ENCODE results near the gene RASGRP4.

RASGRP4 gene

GRCh38 chr19:38385804-38386257, 40.2 kb downstream of the RASGRP4 start:
- ChIA-PET CTCF (interaction anchor here (1.4 kb wide), 1 partner anchor 17 kb away, joined by 4 read pairs; the partner anchor contains the start of gene FAM98C), POLR2A (interaction anchor here (0.7 to 3.8 kb wide), 4 partner anchors 11 to 249 kb away, joined by 3 to 36 read pairs (median 3); partner anchors contain the start of gene PSMD8)
- peaks cover 35 to 53% of the 10 kb centered on the region in 2 experiments for H3K36me3 ChIP-seq (ENCODE audit: control insufficient read depth in 2 of 2, insufficient read depth in 1 of 2, low read length in 2 of 2)
- H3K27ac ChIP-seq (ENCODE audit: extremely low read depth, low read depth, low read length), result no peak overlapping the region
- H3K4me3 ChIP-seq (ENCODE audit: low read depth, low read length), result no peak overlapping the region
- H3K9me3 ChIP-seq (ENCODE audit: control insufficient read depth, insufficient read depth, low read depth, low read length), result no peaks in the 10 kb centered on the region
- TF ChIP-seq ZNF426 (tag by site-specific recombination; IDR thresholded peaks at IDR 0.05) (no peak), EGR2 (tag by site-specific recombination; IDR thresholded peaks at IDR 0.05; ENCODE audit: low read depth) (peak; percentile 87), ZBTB48 (tag by site-specific recombination; IDR thresholded peaks at IDR 0.05) (no peak), ZFHX2 (tag by site-specific recombination; conservative IDR thresholded peaks at IDR 0.05) (peak; percentile 89), IKZF3 (tag by site-specific recombination; IDR thresholded peaks at IDR 0.05) (no peak)
- peaks cover 19% of the 10 kb centered on the region for H3K4me1 ChIP-seq (ENCODE audit: control insufficient read depth, insufficient read depth, low read length)

DNA sequence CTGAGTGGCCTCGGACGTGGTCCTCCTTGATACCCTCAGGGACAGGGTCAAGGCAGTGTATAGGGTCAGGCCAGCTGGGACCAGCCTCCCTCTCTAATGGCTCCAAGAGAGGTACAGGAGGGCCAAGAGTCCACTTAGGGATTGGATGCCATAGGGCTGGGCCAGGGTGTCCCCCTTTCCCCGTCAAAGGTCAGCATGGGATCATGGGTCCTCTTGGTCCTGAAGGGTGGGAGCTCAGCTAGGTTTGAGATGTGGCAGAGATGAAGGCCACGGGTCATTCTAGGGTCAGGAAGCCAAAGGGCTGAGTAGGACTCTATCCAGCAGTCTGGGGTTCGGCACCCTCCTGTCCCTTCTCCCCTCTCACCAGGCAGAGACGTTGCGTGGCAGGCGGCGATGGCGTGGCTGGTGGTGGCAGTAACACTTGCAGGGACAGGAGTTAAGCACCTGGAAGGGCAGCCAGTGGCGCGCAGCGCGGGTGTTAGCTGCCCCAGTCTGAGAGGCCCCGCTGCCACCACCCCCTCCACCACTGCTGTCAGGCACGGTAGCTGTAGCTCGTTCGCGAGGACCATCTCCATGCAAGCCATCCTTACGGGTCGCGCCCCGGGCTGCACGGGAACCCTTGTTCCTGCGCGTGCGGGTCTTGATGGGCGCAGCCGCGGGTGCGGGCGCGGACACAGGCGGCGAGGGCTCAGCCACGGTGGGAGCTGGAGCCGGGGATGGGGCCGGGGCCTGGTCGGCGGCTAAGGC, 40.8 kb downstream of the RASGRP4 start:
- H3K27ac ChIP-seq (ENCODE audit: extremely low read depth, low read depth, low read length), result no peak overlapping the region
- peaks cover 19% of the 10 kb centered on the region for H3K4me1 ChIP-seq (ENCODE audit: control insufficient read depth, insufficient read depth, low read length)
- POLR2A ChIA-PET, result interaction anchor here (0.6 to 3.8 kb wide), 6 partner anchors 10 to 250 kb away, joined by 3 to 36 read pairs (median 4); partner anchors contain the start of genes FAM98C and PSMD8
- H3K4me3 ChIP-seq (ENCODE audit: low read depth, low read length), result no peak overlapping the region
- peaks cover 41 to 59% of the 10 kb centered on the region in 2 experiments for H3K36me3 ChIP-seq (ENCODE audit: control insufficient read depth in 2 of 2, insufficient read depth in 1 of 2, low read length in 2 of 2)
- no peaks in the 10 kb centered on the region for H3K9me3 ChIP-seq (ENCODE audit: control insufficient read depth, insufficient read depth, low read depth, low read length)
- no peak for TF ChIP-seq GLI4 (tag by site-specific recombination; IDR thresholded peaks at IDR 0.05)
- no peak for TF ChIP-seq ZNF23 (tag by site-specific recombination; IDR thresholded peaks at IDR 0.05; ENCODE audit: borderline replicate concordance)
- TF ChIP-seq BCL11A (tag by site-specific recombination; IDR thresholded peaks at IDR 0.05; ENCODE audit: low read depth), result peak; percentile 81
- 0 out of 2 replicates have a peak, but pooled peaks have one; percentile 38 for TF ChIP-seq BCL11B (tag by site-specific recombination; IDR thresholded peaks at IDR 0.05; ENCODE audit: low read depth)
- CTCF ChIA-PET, result interaction anchor here (1.1 to 2.4 kb wide), 4 partner anchors 10 to 142 kb away, joined by 3 to 14 read pairs (median 4); partner anchors contain the start of genes FAM98C and PSMD8

GRCh38 chr19:38384209-38385027, 41.6 kb downstream of the RASGRP4 start:
- Histone ChIP-seq H3K27ac (ENCODE audit: extremely low read depth, low read depth, low read length) (0 out of 2 replicates have a peak overlapping the region, but pooled peaks have one; percentile 24), H3K36me3 (ENCODE audit: control insufficient read depth in 2 of 2, insufficient read depth in 1 of 2, low read length in 2 of 2) (peaks cover 50 to 64% of the 10 kb centered on the region in 2 experiments), H3K9me3 (ENCODE audit: control insufficient read depth, insufficient read depth, low read depth, low read length) (no peaks in the 10 kb centered on the region), H3K4me3 (ENCODE audit: low read depth, low read length) (no peak overlapping the region), H3K4me1 (ENCODE audit: control insufficient read depth, insufficient read depth, low read length) (peaks cover 19% of the 10 kb centered on the region)
- CTCF ChIA-PET, result interaction anchor here (0.6 to 2.4 kb wide), 11 partner anchors 9 to 715 kb away, joined by 3 to 14 read pairs (median 3); partner anchors contain the start of genes CATSPERG and PSMD8
- POLR2A ChIA-PET, result interaction anchor here (0.6 to 3.8 kb wide), 4 partner anchors 10 to 22 kb away, joined by 3 to 36 read pairs (median 7); partner anchors contain the start of genes FAM98C and PSMD8
- no peak for TF ChIP-seq KLF8 (tag by site-specific recombination; IDR thresholded peaks at IDR 0.05)
- no peak for TF ChIP-seq ZNF555 (tag by site-specific recombination; conservative IDR thresholded peaks at IDR 0.05)
- TF ChIP-seq ZNF544 (tag by site-specific recombination; IDR thresholded peaks at IDR 0.05), result no peak
- no peak for TF ChIP-seq ZFHX2 (tag by site-specific recombination; conservative IDR thresholded peaks at IDR 0.05)
- no peak for TF ChIP-seq ZNF585B (tag by site-specific recombination; IDR thresholded peaks at IDR 0.05)
- no peak for TF ChIP-seq TRIM28 (IDR thresholded peaks at IDR 0.05; ENCODE audit: borderline replicate concordance, low read length)
- TF ChIP-seq, protein P1, sequence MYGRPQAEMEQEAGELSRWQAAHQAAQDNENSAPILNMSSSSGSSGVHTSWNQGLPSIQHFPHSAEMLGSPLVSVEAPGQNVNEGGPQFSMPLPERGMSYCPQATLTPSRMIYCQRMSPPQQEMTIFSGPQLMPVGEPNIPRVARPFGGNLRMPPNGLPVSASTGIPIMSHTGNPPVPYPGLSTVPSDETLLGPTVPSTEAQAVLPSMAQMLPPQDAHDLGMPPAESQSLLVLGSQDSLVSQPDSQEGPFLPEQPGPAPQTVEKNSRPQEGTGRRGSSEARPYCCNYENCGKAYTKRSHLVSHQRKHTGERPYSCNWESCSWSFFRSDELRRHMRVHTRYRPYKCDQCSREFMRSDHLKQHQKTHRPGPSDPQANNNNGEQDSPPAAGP (tag by site-specific recombination; IDR thresholded peaks at IDR 0.05), result no peak
- peak; percentile 60 for TF ChIP-seq GLIS2 (tag by site-specific recombination; IDR thresholded peaks at IDR 0.05)
- TF ChIP-seq KLF10 (tag by site-specific recombination; IDR thresholded peaks at IDR 0.05), result no peak
- peak; percentile 86 for TF ChIP-seq HIC1 (tag by site-specific recombination; IDR thresholded peaks at IDR 0.05)
- TF ChIP-seq ZNF184 (tag by site-specific recombination; IDR thresholded peaks at IDR 0.05), result no peak
- TF ChIP-seq CTCF (tag by site-specific recombination; IDR thresholded peaks at IDR 0.05), result peak; percentile 58
- no peak for TF ChIP-seq SP7 (tag by site-specific recombination; IDR thresholded peaks at IDR 0.05)
- TF ChIP-seq YY1 (tag by site-specific recombination; IDR thresholded peaks at IDR 0.05), result no peak
- no peak for TF ChIP-seq ZNF48 (tag by site-specific recombination; IDR thresholded peaks at IDR 0.05)
- no peak for TF ChIP-seq ZBTB7A (tag by site-specific recombination; IDR thresholded peaks at IDR 0.05; ENCODE audit: low read depth)
